Activated naive CD8-positive, alpha-beta T cell treated with anti-CD3 and anti-CD28 coated beads for 36 hours (primary cell): ENCODE data around the gene CHMP4B. TPM values are rescaled to one million over a fixed set of nuclear protein-coding genes. Genes with fewer than 3 reads are reported as not detected.
"Not testable (repeated sequence)": the region's sequence is repeated elsewhere in the genome, so short reads cannot be mapped to it uniquely, and the experiment has no call there.

Experiments used
- DNase-seq: peaks from one replicate; pipeline ENCODE4 v3.0.0; 2021
- H3K27ac Mint-ChIP-seq: one replicate; pipeline ENCODE4 v1.8.0; 2022; ENCODE audit warnings: mild to moderate bottlenecking, moderate library complexity, mixed read lengths
- H3K27me3 Mint-ChIP-seq: one replicate; pipeline ENCODE4 v1.8.0; 2022; ENCODE audit warnings: mild to moderate bottlenecking, mixed read lengths
- H3K36me3 Mint-ChIP-seq: one replicate; pipeline ENCODE4 v1.8.0; 2021; ENCODE audit warnings: mild to moderate bottlenecking, mixed read lengths
- H3K4me1 Mint-ChIP-seq: one replicate; pipeline ENCODE4 v1.8.0; 2021; ENCODE audit warnings: mixed read lengths
- H3K4me3 Mint-ChIP-seq: one replicate; pipeline ENCODE4 v1.8.0; 2022; ENCODE audit warnings: mild to moderate bottlenecking, moderate library complexity, mixed read lengths
- H3K9me3 Mint-ChIP-seq: one replicate; pipeline ENCODE4 v1.8.0; 2022; ENCODE audit warnings: mixed read lengths
- total RNA-seq, 2 experiments: library from RNA; stranded (reverse); gene quantifications; one replicate each; pipeline ENCODE4 v1.2.3, GENCODE V29; 2021

The CHMP4B gene
- total RNA-seq, 2 experiments from 2014 or later, result 90.6 to 95.5 TPM

DNA sequence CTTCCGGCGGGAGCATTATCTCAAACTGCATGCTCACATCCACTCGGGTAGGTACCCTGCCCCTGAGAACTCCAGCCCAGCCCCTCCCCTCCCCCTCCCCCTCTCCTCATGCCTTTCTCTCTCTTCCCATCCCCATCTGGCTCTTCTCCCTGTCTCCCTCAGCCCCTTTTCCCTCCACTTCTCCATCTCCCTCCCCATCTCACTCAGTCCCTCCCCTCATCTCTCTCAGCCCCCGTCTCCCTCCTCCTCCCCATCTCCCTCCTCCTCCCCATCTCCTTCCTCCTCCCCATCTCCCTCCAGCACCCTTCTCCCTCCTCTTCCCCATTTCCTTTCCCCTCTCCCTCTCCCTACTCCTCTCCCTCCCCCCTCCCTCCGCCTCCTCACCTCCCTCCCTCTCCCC, 27.3 kb upstream of the CHMP4B start:
- H3K4me3 Mint-ChIP-seq, result no peak overlapping the region

DNA sequence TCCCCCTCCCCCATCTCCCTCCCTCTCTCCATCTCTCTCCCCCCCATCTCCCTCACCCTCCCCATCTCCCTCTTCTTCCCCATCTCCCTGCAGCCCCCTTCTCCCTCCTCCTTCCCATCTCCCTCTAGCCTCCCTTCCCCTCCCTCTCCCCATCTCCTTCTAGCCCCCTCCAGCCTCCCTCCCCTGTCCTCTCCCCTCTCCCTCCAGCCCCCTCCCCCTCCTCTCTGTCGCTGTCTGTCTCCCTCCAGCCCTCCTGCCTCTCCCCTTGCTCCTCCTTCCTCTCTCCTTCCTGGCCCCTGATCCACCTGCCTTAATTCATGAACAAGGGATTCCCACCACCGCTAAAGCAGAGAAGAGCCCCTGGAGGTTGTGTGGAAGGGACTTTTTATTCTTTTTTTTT, 26.9 kb upstream of the CHMP4B start:
- H3K9me3 Mint-ChIP-seq, result no peaks in the 10 kb centered on the region
- H3K36me3 Mint-ChIP-seq, result no peaks in the 10 kb centered on the region
- DNase-seq, result no peak
- H3K4me1 Mint-ChIP-seq, result peaks cover 10% of the 10 kb centered on the region
- H3K4me3 Mint-ChIP-seq, result no peak overlapping the region
- no peaks in the 10 kb centered on the region for H3K27me3 Mint-ChIP-seq
- H3K27ac Mint-ChIP-seq, result no peak overlapping the region

More for the DNA sequence above, 27.3 kb upstream of the CHMP4B start:
- Mint-ChIP-seq H3K27ac (no peak overlapping the region), H3K4me1 (peaks cover 13% of the 10 kb centered on the region), H3K27me3 (no peaks in the 10 kb centered on the region), H3K9me3 (no peaks in the 10 kb centered on the region), H3K36me3 (peaks cover 2% of the 10 kb centered on the region)
- no peak for DNase-seq

DNA sequence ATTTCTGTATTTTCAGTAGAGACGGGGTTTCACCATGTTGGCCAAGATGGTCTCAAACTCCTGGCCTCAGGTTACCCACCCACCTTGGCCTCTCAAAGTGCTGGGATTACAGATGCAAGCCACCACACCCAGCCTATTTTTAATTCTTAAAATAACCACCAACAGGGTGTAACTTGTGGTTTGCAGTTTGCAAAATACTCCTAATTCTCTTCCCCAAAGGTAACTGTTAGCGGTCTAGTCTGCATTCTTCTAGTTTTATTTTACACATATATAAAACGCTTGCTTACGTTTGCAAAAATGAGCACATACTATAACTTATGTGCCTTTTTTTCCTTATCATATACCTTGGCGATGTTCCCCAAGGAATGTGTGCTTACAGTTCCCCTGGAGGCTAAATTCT, 25.6 kb upstream of the CHMP4B start:
- Mint-ChIP-seq H3K27ac (no peak overlapping the region), H3K36me3 (peaks cover 2% of the 10 kb centered on the region), H3K4me3 (no peak overlapping the region), H3K27me3 (no peaks in the 10 kb centered on the region), H3K4me1 (peaks cover 7% of the 10 kb centered on the region), H3K9me3 (no peaks in the 10 kb centered on the region)
- DNase-seq, result no peak

DNA sequence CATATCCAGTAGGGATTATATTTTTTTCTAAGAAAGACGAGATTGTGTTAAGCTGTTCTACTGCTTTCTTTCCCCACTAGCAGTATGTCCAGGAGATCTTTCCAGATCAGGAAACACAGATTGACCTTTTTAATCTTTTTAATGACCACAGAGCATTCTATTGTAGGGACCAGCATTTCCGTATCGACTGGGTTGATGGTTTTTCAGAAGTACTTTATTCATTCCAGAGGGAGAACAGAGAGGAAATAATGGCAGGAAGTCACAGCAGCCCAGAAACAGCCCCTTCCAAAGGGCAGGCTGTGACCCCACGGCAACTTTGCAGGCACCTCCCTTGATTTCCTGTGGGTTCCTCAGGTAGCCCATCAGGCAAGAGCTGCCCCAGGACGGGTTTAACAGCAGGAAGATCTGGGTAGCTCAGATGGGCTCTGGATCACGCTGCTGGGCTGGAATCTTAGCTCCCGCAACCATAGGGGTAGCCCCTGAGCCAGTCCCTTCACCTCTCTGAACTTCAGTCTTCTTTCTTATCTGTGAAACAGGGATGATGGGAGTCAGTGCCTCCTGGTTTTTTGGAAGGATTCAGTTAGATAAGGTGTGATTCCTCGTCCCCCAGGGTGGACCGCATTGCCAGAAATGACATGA, 23.8 kb upstream of the CHMP4B start:
- no peak overlapping the region for H3K27ac Mint-ChIP-seq

DNA sequence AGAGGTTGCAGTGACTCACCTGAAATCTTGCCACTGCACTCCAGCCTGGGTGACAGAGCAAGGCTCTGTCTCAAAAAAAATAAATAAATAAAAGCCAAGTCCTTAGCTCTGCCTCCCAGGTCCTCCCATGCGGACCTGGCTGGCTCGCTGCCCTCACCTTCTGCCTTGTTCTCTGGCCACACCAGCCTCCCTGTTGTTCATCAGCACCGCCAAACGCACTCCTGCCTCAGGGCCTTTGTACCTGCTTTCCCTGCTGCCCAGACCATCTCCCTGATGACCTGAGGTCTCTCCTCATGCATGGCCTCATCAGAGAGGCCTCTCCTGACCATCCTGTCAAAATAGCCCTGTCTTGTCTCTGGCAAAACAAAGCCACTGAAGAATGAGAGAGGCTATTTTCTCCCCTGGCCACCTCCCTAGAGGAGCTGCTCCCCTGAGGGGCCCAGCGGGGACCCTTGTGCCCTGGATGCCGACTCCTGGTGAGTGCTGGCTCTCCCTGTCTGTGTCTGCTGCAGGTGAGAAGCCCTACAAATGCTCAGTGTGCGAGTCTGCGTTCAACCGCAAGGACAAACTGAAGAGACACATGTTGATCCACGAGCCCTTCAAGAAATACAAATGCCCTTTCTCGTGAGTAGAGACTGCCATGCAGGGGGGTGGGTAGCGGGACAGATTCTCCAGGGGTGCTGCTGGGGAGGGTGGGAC, 22.6 kb upstream of the CHMP4B start:
- Mint-ChIP-seq H3K4me1 (peaks cover 8% of the 10 kb centered on the region), H3K27me3 (no peaks in the 10 kb centered on the region), H3K27ac (no peak overlapping the region), H3K4me3 (no peak overlapping the region), H3K36me3 (peaks cover 4% of the 10 kb centered on the region), H3K9me3 (no peaks in the 10 kb centered on the region)
- no peak for DNase-seq

More for the DNA sequence above, 23.8 kb upstream of the CHMP4B start:
- Mint-ChIP-seq H3K27me3 (no peaks in the 10 kb centered on the region), H3K36me3 (peaks cover 4% of the 10 kb centered on the region), H3K9me3 (no peaks in the 10 kb centered on the region), H3K4me3 (no peak overlapping the region), H3K4me1 (peaks cover 7% of the 10 kb centered on the region)
- DNase-seq, result no peak

DNA sequence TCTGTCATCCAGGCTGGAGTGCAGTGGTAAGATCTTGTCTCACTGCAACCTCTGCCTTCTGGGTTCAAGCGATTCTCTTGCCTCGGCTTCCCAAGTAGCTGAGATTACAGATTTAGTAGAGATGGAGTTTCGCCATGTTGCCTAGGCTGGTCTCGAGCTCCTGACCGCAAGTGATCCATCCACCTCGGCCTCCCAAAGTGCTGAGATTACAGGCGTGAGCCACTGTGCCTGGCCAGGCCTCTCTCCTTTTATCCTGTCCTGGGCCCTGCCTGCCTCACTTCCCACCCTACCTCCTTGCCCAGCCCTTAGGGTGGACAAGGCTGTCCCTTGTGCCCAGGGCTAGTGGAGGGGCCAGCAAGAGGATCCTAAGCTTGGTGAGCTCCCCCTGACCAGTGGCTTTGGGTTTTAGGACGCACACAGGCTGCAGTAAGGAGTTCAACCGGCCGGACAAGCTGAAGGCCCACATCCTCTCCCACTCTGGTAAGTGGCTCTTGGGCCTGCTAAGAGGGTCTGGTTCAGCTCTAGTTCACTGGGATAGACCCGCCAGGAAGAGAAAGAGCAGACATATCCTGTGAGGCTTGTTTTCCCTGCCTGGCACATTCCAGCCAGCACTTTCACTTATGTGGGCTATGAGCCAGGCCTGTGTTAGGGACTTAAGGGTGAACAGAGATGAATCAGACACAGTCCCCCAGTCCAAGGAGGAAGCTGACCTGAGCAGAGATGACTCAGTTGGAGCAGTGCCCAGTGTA, 21.9 kb upstream of the CHMP4B start:
- Mint-ChIP-seq H3K4me1 (peaks cover 8% of the 10 kb centered on the region), H3K36me3 (peaks cover 4% of the 10 kb centered on the region), H3K9me3 (no peaks in the 10 kb centered on the region), H3K27me3 (no peaks in the 10 kb centered on the region), H3K27ac (no peak overlapping the region), H3K4me3 (no peak overlapping the region)
- no peak for DNase-seq

DNA sequence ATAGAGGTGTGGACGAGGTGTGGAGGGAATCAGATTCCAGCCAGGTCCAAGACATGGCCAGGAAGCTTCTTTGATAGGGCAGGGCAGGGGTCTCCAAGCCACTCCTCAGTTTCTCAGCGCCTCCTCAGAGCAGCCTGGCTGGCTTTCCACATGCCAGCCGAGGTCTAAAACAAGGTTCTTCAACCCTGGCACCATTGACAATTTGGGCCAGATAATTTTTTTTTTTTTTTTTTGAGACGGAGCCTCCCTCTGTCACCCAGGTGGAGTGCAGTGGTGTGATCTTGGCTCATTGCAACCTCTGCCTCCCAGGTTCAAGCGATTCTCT, 21.3 kb upstream of the CHMP4B start:
- no peak for DNase-seq
- Mint-ChIP-seq H3K4me1 (peaks cover 8% of the 10 kb centered on the region), H3K36me3 (peaks cover 4% of the 10 kb centered on the region), H3K9me3 (no peaks in the 10 kb centered on the region), H3K27me3 (no peaks in the 10 kb centered on the region), H3K4me3 (no peak overlapping the region), H3K27ac (no peak overlapping the region)

DNA sequence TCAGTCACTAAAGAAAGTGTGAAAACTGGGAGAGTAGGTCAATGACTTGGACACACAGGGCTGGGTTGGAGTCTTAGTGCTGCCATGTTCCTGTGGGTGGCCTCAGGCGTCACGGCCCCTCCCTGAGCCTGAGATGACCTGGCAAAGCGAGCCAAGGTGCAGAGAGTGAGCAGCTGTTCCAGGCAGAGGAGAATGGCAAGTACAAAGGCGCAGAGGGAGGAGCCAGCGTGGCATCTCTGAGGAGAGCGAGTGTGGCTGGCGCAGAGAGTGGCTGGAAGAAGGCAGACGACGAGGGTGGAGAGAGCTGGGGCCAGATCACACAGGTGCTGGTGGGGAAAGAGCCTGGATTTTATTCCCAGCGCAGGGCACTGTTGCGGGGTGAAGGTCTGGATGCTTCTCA, 20.6 kb upstream of the CHMP4B start:
- Mint-ChIP-seq H3K4me3 (no peak overlapping the region), H3K36me3 (peaks cover 4% of the 10 kb centered on the region), H3K9me3 (no peaks in the 10 kb centered on the region), H3K4me1 (peaks cover 8% of the 10 kb centered on the region), H3K27me3 (no peaks in the 10 kb centered on the region), H3K27ac (peak overlapping the region; percentile 25)
- DNase-seq, result no peak

DNA sequence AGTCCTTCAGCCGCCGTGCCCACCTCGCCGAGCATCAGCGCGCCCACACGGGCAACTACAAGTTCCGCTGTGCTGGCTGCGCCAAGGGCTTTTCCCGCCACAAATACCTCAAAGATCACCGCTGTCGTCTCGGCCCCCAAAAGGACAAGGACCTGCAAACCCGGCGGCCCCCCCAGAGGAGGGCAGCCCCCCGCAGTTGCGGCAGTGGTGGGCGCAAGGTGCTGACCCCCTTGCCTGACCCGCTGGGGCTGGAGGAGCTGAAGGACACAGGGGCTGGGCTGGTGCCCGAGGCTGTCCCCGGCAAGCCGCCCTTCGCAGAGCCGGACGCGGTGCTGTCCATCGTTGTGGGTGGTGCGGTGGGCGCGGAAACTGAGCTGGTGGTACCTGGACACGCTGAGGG, 20.1 kb upstream of the CHMP4B start:
- Mint-ChIP-seq H3K4me3 (no peak overlapping the region), H3K36me3 (peaks cover 4% of the 10 kb centered on the region), H3K9me3 (no peaks in the 10 kb centered on the region), H3K27ac (no peak overlapping the region), H3K27me3 (no peaks in the 10 kb centered on the region), H3K4me1 (peaks cover 8% of the 10 kb centered on the region)
- DNase-seq, result no peak

DNA sequence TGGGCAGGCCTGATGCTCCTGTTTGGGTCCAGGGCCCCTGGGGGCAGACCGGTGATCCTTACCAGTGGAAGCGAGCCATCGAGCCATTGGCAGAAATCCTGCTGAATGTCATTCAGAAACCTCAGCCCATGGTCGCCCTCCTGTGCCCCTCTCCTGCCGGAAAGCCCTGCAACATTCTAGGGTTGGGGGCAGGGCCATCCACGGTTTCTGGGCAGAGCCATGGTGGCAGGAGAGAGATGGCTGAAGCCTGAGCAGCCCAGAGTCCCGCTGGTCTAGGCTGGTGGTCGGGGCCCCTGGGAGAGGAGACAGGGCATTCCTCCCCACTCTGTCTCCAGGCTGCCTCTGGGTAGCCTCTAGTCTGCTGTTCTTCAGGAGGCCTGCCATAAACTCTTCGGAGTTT, 19.6 kb upstream of the CHMP4B start:
- DNase-seq, result no peak
- no peak overlapping the region for H3K27ac Mint-ChIP-seq
- H3K4me1 Mint-ChIP-seq, result peaks cover 8% of the 10 kb centered on the region
- H3K4me3 Mint-ChIP-seq, result no peak overlapping the region
- H3K36me3 Mint-ChIP-seq, result peaks cover 4% of the 10 kb centered on the region
- no peaks in the 10 kb centered on the region for H3K9me3 Mint-ChIP-seq
- no peaks in the 10 kb centered on the region for H3K27me3 Mint-ChIP-seq

DNA sequence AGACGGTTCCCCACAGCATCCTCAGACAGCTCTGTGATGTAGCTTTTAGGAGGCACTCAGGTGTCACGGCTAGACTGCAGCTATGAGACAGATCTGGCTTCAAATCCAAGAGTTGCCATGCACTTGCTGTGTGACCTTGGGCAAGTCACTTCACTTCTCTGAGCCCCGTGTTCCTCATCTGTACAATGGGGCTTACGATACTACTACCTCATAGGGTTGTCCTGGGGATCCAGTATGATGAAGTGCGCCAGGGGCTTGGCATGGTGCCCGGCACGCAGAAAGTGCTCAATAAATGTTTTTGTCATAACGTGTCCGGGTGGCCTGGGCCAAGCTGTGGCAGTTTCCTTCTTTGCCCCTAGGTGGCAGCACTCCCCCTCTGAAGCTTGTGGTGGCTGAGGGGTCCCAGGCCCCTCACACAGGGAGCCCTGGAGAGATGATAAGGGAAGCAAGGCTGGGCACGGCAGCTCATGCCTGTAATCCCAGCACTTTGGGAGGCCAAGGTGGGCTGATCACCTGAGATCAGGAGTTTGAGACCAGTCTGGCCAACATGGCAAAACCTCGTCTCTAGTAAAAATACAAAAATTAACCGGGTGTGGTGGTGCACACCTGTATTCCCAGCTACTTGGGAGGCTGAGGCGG, 19.1 kb upstream of the CHMP4B start:
- Mint-ChIP-seq H3K4me1 (peaks cover 8% of the 10 kb centered on the region), H3K9me3 (no peaks in the 10 kb centered on the region), H3K27me3 (no peaks in the 10 kb centered on the region), H3K4me3 (no peak overlapping the region), H3K27ac (no peak overlapping the region), H3K36me3 (peaks cover 4% of the 10 kb centered on the region)
- DNase-seq, result peak; percentile 39

DNA sequence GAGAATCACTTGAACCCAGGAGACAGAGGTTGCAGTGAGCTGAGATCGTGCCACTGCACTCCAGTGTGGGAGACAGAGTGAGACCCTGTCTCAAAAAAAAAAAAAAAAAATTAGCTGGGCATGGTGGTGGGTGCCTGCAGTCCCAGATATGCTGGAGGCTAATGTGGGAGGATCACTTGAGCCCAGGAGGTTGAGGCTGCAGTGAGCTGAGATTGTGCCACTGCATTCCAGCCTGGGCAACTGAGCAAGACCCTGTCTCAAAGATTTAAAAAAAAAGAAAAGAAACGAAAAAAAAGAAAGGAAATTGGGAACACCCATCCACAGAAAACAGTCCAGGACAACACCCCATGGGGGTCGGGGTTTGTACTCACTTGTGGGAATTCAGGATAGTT, 18.6 kb upstream of the CHMP4B start:
- H3K36me3 Mint-ChIP-seq, H3K27ac Mint-ChIP-seq, DNase-seq, H3K4me1 Mint-ChIP-seq, H3K9me3 Mint-ChIP-seq, H3K4me3 Mint-ChIP-seq, H3K27me3 Mint-ChIP-seq: not testable (repeated sequence)

DNA sequence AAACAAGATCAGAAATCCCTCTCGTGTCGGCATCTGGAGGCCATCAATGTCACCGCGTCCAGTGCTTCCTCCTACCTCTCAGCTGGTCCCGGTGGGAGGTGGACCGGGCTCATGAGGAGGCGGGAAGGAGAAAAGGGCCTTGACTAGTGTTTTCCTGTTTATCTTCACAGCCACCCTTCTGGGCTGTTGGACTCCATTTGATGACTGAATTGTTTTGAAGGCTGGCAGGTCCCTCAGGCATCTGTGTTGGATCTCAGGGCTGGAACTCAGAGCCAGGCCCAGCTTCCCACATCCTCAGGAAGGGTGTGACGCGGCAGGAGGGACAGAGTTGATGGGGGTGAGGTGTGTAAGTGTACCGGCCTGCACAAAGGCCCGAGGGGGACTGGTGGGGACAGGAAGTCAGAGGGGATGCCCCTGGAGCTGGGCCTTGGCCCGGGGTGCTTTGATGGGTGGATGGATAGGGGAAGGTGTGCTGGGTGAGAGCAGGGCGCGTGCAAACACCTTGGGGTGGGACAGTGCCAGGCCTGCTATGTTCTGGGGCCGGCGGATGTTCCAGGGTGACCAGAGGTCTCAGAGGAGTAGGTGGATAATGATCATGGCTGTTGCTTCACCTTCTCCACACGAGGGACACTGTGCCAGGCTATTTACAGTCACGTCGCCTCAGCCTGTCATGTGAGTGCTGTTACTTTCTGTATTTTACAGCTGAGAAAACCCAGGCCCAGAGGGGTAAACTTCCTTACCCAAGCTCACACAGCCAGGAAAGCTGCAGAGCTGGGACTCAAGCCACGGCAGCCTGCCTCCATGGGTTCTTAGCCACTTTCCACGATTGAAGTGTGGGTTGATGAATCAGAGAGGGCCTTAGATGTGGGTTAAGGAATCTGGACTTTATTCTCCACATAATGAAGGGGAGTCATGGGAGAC, 17.9 kb upstream of the CHMP4B start:
- Mint-ChIP-seq H3K27me3 (no peaks in the 10 kb centered on the region), H3K27ac (no peak overlapping the region), H3K36me3 (peaks cover 4% of the 10 kb centered on the region), H3K4me3 (no peak overlapping the region), H3K9me3 (no peaks in the 10 kb centered on the region), H3K4me1 (peaks cover 2% of the 10 kb centered on the region)
- DNase-seq, result no peak

DNA sequence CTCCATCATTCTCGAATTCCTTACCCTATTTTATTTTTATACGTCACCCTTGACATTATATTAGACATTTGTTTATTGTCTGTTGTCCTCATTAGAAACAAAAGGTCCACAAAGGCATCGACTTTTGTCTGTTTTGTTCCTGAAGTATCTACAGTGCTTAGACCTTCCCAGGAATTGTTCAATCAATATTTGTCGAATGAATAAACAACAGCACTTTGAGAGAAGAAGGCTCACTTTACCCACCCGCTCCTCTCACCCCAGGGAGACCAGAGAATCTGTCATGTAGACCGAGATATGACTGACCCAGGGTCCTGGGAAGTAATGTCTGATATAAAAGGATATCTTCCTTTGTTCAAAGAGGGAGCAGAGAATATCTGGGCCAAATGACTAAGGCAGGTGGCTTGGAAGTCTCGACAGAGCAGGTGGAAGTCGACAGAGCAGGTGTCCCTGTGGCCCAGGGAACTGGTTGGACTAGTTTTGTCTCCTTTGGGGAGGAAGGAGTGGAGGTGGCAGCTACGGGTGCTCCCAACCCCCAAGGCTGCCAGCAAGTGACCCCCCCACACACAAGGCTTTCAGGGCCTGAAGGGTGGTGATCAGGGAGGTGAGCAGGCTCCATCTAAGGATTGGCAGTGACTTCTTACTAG, 14.8 kb upstream of the CHMP4B start:
- no peak overlapping the region for H3K27ac Mint-ChIP-seq
- no peaks in the 10 kb centered on the region for H3K27me3 Mint-ChIP-seq
- H3K9me3 Mint-ChIP-seq, result no peaks in the 10 kb centered on the region
- no peak for DNase-seq
- H3K36me3 Mint-ChIP-seq, result no peaks in the 10 kb centered on the region
- peaks cover 2% of the 10 kb centered on the region for H3K4me1 Mint-ChIP-seq
- no peak overlapping the region for H3K4me3 Mint-ChIP-seq
